HG02973 (cell line): ENCODE measurements around the gene THRB.
"Not testable (repeated sequence)": the region's sequence is repeated elsewhere in the genome, so short reads cannot be mapped to it uniquely, and the experiment has no call there.

Experiments
- ATAC-seq: cut with Tn5 transposase; IDR thresholded peaks from one replicate; pipeline ENCODE4 v1.9.1; 2021; ENCODE audit warnings: moderate library complexity; ENCODE audit not compliant: unreplicated experiment

THRB gene

GRCh38 chr3:24128199-24129005, 366.2 kb downstream of the THRB start:
- ATAC-seq: no peak

DNA sequence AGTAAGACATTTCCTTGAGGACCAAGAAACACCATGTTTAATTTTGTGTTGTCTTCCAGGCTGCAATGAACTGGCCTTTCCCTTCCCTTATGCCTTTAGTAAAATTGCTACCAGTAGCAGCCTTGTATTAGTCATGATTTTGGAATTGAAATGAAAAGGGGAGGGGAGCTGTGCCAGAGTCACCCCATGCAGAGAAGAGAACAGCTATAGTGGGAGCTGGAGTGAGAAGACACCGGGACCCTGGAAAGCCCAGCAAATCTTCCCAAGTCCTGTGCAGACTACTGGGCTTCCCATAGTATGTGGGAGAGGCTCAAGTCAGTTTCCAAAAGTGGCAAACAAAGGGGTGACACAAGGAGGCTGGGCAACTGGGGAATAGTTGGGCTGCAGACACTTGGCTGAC, 371.1 kb downstream of the THRB start:
- no peak for ATAC-seq

- no peak for ATAC-seq
Observed at GRCh38 chr3:24120434-24120833, 374.2 kb downstream of the THRB start.

- no peak for ATAC-seq
Observed at GRCh38 chr3:24119321-24119751, 375.3 kb downstream of the THRB start.

GRCh38 chr3:24117508-24117907, 377.1 kb downstream of the THRB start:
- ATAC-seq: no peak

DNA sequence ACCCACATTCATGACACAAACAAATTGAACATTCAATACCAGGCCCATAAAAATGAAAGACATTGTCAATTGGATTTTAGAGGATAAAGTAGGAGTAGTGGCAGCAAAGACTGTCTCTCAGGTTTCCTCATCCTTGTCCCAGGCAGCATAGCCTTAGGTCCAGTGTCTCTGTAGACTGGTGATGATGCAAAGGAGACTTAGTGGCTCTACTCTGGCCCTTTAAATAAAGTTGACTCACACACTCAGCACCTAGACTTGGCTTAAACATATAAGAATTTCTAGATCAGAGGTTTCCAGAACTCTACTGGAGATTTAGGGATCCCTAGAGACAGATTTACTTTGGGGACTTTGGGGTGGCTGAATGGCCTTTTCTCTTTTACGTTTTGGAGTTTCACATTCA, 382.9 kb downstream of the THRB start:
- no peak for ATAC-seq

DNA sequence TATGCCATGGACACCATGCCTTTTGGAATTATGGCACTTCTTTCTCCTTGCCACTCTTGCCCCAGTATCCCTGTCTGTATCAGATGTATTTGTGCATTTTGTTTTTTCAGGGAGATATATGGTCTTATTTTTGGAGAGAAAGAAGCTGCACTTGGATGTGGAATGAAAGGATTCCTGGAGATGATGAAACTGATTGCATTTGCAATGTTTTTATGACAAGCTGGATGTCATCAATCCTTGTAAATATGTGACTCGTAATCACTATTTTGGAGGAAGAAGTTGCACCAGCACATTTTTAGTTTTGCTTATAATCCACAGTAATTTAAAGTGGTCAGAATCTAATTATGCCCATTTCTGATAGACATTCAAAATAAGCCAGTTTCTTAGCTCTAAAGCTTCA, 384.6 kb downstream of the THRB start:
- no peak for ATAC-seq

DNA sequence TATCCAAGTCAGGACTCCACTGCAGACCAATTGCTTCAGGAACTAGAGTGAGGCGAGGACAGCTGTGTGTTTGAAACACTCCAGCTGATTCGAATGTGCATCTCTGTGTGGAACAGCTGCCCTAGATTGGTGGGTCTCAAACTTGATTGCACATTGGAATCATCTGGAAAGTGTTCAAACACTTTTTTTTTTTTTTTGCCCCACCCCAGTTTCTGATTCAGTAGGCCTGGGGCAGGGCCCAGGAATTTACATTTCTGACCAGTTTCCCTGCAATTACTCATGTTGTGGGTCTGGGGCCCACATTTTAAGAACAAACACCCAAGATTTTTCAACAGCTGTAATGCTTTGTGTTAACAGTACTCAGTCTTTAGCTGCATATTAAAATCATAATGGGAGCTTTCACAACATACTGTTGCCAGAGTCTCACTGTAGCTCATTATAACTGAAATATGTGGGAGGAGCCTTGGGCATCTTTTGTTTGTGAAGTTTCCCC, 392.9 kb downstream of the THRB start:
- ATAC-seq: no peak

GRCh38 chr3:24100696-24101402, 393.8 kb downstream of the THRB start:
- ATAC-seq: no peak

DNA sequence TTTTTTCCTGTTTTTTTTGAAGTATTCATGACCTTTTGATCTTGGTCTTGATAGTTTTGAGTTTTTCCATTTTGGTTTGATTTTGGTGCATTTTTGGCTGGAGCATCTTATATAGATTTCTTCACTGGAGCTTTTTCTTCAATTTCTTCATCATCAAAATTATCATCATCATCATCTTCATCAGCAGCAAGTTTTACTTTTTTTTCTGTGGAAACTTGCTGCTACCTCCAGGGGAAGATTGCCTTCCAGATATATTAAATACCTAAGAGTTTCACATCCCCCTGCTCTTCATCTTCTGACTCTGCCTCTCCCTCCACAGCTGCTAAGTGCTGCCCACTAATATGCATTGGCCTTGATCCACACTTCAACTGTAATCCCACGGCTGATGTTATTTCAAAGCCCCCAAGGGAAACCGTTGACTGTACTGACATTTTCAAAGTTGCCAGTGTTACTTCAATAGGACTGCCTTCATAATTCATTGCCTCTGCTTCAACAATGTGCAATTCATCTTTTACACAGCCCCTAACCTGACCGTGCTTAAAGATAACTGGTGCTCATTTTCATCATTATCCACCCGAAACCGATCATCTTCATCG, 397.9 kb downstream of the THRB start:
- ATAC-seq: no peak

DNA sequence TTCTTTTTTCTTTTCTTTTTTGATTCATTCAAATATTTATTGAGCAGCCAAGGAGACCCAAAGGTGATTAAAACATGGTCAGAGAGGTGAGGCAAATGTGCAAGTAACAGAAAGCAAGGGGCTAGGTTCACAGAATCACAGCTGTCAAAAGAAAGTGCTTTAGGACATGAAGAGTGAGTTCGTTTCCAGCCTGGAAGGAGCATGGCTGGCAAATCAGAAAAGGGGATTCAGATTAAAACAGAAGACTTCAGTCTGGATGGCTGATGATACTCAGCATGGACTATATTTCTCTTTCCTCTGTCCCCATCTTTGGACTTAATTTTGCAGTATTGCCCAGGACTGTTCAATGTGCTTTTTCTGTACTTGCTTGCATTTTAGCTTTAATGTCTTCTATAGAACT, 398.4 kb downstream of the THRB start:
- no peak for ATAC-seq

DNA sequence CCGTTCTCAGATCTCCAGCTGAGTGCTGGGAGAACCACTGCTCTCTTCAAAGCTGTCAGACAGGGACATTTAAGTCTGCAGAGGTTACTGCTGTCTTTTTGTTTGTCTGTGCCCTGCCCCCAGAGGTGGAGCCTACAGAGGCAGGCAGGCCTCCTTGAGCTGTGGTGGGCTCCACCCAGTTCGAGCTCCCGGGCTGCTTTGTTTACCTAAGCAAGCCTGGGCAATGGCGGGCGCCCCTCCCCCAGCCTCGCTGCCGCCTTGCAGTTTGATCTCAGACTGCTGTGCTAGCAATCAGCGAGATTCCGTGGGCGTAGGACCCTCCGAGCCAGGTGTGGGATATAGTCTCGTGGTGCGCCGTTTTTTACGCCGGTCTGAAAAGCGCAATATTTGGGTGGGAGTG, 399.8 kb downstream of the THRB start:
- ATAC-seq: not testable (repeated sequence)

DNA sequence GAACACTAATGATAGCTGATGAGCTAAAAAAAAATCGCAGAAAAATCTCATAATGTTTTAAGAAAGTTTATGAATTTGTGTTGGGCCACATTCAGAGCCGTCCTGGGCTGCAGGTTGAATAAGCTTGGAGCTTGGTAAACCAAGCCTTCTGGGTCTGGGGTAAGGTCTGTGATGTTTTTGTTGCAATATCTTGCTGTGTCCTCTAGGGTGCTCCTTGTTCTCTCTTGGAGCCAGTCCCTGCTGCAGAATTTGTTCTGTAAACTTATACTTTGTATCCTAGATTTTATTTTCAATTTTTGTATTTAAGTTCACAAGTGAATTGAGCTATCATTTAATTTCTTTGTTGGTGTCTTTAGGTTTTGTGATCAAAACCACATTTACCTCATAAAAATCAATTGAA, 405.9 kb downstream of the THRB start:
- ATAC-seq: peak; percentile 87

DNA sequence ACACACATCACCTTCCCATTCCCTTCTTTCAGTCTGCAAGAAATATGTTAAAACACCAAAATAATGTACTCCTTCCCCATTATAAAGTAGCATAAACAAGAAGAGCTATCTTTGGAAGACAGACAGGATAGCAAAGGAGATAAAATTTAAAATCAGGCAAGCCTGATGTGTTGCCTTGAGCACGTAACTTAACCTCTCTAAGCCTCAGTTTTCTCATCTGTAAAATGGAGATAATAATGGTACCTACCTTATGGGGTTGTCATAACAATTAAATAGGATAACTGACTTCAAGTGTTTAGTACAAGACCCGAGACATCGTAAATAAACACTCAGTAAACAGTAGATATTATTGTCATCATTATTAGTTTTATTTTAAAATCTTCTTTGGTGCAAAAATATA, 407.2 kb downstream of the THRB start:
- no peak for ATAC-seq

DNA sequence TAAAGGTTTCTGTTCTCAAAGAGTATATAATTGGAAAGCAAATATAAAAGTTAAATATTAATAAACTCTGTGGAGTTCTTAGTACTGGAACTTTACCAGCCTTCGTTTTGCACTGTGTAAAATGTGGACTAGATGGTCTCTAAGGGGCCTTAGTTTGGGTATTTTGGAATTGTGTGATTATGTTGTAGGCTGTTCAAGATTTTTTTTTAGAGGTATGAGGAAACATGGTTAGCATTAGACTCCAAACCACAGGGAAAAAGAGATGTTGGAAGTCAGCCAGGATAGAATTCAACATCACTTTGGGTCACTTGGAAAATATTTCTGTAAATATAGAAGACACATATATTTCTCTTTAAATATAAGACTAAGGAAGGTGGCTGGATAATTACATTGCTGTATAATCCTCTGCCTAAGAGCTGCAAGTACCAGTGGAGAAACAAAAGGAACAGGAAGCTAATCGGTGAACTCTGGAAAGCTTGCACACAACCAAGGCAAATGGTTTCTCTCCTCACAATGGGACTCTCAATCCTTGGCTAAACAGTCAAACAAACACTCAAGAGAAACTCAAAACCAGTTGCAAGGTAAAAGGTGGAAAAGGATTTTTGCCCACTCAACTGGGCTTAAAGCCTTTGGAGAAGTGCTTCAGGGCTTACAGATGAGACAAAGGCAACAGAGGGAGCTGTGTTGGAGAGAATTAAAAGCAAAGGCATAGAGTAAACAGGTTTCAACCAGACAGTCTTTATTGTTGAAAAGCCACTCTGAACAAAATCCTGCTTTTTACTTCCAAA, 407.8 kb downstream of the THRB start:
- no peak for ATAC-seq

- no peak for ATAC-seq
Observed at GRCh38 chr3:24086206-24086605, 408.4 kb downstream of the THRB start.

DNA sequence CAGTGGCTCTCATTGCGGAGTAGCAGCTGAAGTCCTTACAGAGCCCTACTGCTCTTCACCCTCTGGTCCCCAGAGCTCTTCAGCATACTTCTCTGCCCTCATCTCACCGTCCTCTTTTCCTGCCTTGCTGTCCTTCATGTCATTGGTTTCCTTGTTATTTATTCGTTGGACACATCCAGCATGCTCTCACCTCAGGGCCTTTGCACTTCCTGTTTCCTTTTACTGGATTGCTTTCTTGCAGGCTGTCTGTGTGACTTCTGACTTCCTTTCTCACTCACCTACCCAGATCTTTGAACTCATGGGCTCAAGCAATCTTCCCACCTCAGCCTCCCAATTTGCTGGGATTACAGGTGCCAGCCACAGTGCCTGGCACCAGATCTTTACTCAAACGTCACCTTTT, 422.5 kb downstream of the THRB start:
- ATAC-seq: no peak

- no peak for ATAC-seq
Observed at GRCh38 chr3:24069045-24069444, 425.6 kb downstream of the THRB start.

- ATAC-seq: no peak
Observed at GRCh38 chr3:24067483-24067882, 427.2 kb downstream of the THRB start.
